NT2/D1 (cell line): ENCODE data around the gene SLA2.

Experiments
- YY1 ChIP-seq: IDR thresholded peaks from 2 replicates; pipeline ENCODE4 v1.6.1; 2011; ENCODE audit not compliant: insufficient read length, insufficient read depth
- ZNF274 ChIP-seq: IDR thresholded peaks from 2 replicates; pipeline ENCODE4 v1.6.1; 2011; ENCODE audit warnings: mild to moderate bottlenecking, low read depth, low read length

DNA sequence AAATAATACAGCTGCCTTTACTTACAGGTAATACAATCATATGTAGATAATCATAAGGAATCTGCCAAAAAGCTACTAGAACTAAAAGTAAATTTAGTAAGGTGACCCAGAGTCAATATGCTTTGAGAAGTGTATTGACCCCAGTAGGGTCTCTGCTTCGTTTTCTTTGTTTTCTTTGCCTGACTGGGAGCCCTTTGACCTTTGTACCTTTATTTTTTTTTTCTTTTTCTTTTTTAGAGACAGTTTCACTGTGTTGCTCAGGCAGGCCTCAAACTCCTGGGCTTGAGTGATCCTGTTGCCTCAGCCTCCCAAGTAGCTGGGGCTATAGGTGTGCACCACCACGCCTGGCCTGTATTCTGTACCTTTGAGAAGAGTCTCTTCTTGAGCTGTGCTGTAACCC lies 22.6 kb downstream of the SLA2 start:
- no peak for TF ChIP-seq YY1
- TF ChIP-seq ZNF274: no peak
